Ascending aorta (tissue), 2 donors: ENCODE data around the gene TPX2. TPM values are rescaled to one million over a fixed set of nuclear protein-coding genes. Genes with fewer than 3 reads are reported as not detected.

Experiments
- DNase-seq, 2 donors: peaks; one replicate each; pipeline ENCODE4 v3.0.0-alpha.2; 2019; ENCODE audit warnings: low spot score in 2 of 2
- H3K27ac ChIP-seq, 2 donors: fragments of 200-600 bp; sonication (generic); one replicate each; pipeline ENCODE4 v1.5.1; 2016 to 2017; ENCODE audit warnings: mild to moderate bottlenecking in 1 of 2
- H3K27me3 ChIP-seq: fragments of 200-600 bp; sonication (generic); one replicate; pipeline ENCODE4 v1.5.1; 2017
- H3K36me3 ChIP-seq, 2 donors: fragments of 200-600 bp; sonication (generic); one replicate each; pipeline ENCODE4 v1.5.1; 2016
- H3K4me1 ChIP-seq, 2 donors: fragments of 200-600 bp; sonication (generic); one replicate each; pipeline ENCODE4 v1.5.1; 2016 to 2017; ENCODE audit warnings: mild to moderate bottlenecking in 1 of 2
- H3K4me3 ChIP-seq, 2 donors: fragments of 200-600 bp; sonication (generic); one replicate each; pipeline ENCODE4 v1.5.1; 2016 to 2017; ENCODE audit warnings: mild to moderate bottlenecking in 1 of 2
- H3K9me3 ChIP-seq, 2 donors: fragments of 200-600 bp; sonication (generic); one replicate each; pipeline ENCODE4 v1.5.1; 2016
- CTCF ChIP-seq, 3 experiments: fragments of 200-600 bp in 2 of 3; fragments of 450-650 bp in 1 of 3; sonication (generic) in 2 of 3; IDR thresholded peaks; one replicate each; pipeline ENCODE4 v1.5.1; 2016 to 2019; ENCODE audit warnings: antibody characterized with exemption in 3 of 3, mild to moderate bottlenecking in 1 of 3, moderate library complexity in 1 of 3
- intact Hi-C: fragments of 100-400 bp; cut with DNase I; formaldehyde crosslinking; loops from one replicate; pipeline ENCODE4 v1.15.1; 2023
- total RNA-seq: library from RNA; depleted of rRNA; stranded (reverse); fragments of >200 nt; gene quantifications from one replicate; pipeline ENCODE4 v1.1.0, GENCODE V29; 2016

The TPX2 gene
- total RNA-seq, 1 donor from 2014 or later, result not detected

GRCh38 chr20:31757254-31757653 lies 18.2 kb downstream of the TPX2 start:
- Histone ChIP-seq H3K36me3 (no peaks in the 10 kb centered on the region), H3K27ac (no peak overlapping the region), H3K4me3 (no peak overlapping the region), H3K9me3 (no peaks in the 10 kb centered on the region), H3K27me3 (no peaks in the 10 kb centered on the region), H3K4me1 (no peaks in the 10 kb centered on the region)
- intact Hi-C loops, result no loop called here
- DNase-seq, result no peak
- no peak for TF ChIP-seq CTCF (IDR thresholded peaks at IDR 0.05)

GRCh38 chr20:31758521-31758920 lies 19.4 kb downstream of the TPX2 start:
- DNase-seq, result no peak
- Histone ChIP-seq H3K27ac (no peak overlapping the region), H3K4me1 (no peaks in the 10 kb centered on the region), H3K9me3 (no peaks in the 10 kb centered on the region), H3K27me3 (no peaks in the 10 kb centered on the region), H3K36me3 (no peaks in the 10 kb centered on the region), H3K4me3 (no peak overlapping the region)
- intact Hi-C loops, result no loop called here
- TF ChIP-seq CTCF (IDR thresholded peaks at IDR 0.05), result no peak

DNA sequence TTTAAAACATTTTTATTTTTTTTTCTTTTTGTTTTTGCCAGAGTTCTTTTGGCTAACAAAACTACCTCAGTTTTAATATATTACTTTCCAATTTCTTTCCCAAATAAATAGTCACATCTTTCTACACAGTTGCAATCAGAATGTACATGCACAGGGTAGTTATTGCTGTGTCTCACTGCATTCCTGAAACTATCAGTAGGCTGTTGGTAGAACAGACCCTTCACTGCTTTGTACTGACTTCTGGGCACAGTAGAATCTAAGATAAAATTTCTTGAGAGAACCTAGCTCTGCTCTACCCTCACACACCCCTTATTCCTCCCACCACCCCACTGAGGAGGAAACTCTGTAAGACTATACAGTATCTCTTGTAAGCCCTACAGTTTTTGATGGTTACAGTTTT lies 19.9 kb downstream of the TPX2 start:
- Histone ChIP-seq H3K4me1 (no peaks in the 10 kb centered on the region), H3K9me3 (no peaks in the 10 kb centered on the region), H3K36me3 (no peaks in the 10 kb centered on the region), H3K27me3 (no peaks in the 10 kb centered on the region), H3K27ac (no peak overlapping the region), H3K4me3 (no peak overlapping the region)
- no peak for TF ChIP-seq CTCF (IDR thresholded peaks at IDR 0.05)
- no peak for DNase-seq
- intact Hi-C loops, result no loop called here

DNA sequence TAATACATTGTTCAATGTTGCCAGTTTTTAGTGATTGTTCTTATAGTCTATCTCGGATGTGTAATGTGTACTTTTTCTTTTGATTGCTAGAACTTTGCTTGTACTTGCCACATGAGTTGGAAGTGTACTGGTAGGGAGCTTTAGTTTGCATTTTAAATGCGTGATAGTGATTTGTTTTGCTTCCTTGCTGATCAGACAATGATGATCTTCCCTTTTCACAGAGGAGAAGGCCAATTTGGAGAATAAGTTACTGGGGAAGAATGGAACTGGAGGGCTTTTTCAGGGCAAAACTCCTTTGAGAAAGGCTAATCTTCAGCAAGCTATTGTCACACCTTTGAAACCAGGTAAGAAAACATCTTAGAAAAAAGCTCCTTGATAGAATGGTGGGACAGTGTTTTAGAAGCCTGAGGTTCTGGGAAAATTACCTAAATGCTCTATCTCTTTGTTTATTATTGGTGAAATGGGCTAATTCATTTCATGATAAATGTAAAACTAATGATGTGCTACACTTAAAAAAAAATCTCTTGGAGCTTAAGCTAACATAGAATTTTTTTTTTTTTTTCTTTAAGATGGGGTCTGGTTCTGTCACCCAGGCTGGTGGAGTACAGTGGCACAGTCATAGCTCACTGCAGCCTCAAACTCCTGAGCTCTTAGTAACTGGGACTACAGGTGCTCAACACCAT lies 20.9 kb downstream of the TPX2 start:
- Histone ChIP-seq H3K36me3 (no peaks in the 10 kb centered on the region), H3K9me3 (no peaks in the 10 kb centered on the region), H3K4me1 (no peaks in the 10 kb centered on the region), H3K27ac (no peak overlapping the region), H3K4me3 (no peak overlapping the region), H3K27me3 (no peaks in the 10 kb centered on the region)
- no peak for TF ChIP-seq CTCF (IDR thresholded peaks at IDR 0.05)
- DNase-seq, result no peak
- intact Hi-C loops, result loop anchor here (5.0 kb wide), 1 partner anchor 47 kb away; no protein-coding TSS in a partner anchor

DNA sequence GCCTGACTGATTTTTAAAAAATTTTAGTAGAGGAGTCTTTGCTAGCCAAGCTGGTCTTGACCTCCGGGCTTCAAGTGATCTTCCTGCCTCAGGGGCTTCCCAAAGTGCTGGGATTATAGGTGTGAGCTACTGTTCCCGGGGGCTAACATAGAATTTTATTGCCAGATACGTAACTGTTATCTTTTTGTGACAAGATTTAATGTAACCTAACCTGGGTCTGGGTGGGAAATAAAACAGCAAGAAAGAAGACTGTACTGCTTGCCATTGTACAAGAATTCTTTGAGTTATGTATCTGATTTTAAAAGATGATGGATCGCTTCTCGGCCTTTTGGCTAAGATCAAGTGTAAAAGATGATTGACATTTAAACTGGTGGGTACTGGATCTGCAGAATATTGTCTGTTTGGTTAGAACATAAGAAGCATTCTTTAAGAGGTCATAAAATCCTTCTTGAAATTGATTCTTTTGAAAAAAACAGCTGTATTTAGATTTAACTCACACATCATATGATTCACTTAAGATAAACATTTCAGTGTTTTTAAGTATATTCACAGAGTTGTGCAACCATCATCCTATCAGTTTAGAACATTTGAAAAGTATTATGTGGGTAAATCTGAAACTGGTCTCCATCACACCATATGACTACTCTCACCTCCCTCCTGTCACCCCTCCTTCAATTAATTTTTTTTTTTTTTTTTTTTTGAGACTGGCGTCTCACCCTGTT lies 21.6 kb downstream of the TPX2 start:
- H3K27me3 ChIP-seq, result no peaks in the 10 kb centered on the region
- no peak for TF ChIP-seq CTCF (IDR thresholded peaks at IDR 0.05)
- no peak for DNase-seq
- no peaks in the 10 kb centered on the region for H3K36me3 ChIP-seq
- H3K27ac ChIP-seq, result no peak overlapping the region
- H3K4me3 ChIP-seq, result no peak overlapping the region
- H3K9me3 ChIP-seq, result no peaks in the 10 kb centered on the region
- no peaks in the 10 kb centered on the region for H3K4me1 ChIP-seq
- intact Hi-C loops, result loop anchor here (5.0 kb wide), 1 partner anchor 47 kb away; no protein-coding TSS in a partner anchor
